Measurements from ENCODE around the gene PPCDC.

The PPCDC gene

DNA sequence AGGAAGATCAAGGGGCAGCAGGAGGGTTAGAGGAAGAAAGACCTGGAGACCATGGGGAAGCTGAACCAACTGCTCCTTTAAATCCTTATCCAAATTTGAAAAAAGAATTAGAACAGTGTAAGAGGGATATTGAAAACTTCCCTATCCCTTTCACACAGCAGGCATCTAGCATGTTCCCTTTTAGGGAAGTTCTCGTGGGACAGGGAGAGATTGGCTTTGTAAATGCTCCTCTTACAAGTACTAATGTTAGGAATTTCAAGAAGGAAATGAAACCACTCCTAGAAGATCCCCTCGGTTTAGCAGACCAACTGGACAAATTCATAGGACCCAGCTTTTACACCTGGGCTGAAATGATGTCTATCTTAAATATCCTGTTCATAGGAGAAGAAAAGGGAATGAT, 41.5 kb downstream of the PPCDC start:
- no peak for ATAC-seq
- no peak for TF ChIP-seq OSR1 (CRISPR knock-in tag; IDR thresholded peaks at IDR 0.05)

DNA sequence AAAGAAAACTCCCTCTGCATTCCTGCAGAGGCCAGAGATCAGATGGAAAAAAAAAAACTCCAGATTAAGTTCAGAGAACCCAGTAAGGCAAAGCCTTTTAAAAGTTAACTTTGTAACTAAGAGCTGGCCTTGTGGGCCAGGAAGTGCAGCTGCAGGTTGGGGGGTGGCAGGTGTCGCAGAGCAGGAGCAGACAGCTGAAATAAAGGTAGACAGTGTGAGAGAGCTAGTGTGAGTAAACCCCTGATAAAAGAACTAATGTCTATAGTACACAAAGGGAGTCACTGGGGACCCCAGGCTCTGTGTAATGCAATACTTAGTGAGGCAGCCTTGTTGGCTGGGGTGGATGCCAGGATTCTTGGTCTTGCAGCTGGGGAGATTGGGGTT, 42.1 kb downstream of the PPCDC start:
- no peak for ATAC-seq
- no peak for TF ChIP-seq ZC3H10 (CRISPR knock-in tag; IDR thresholded peaks at IDR 0.05)
- TF ChIP-seq, protein P1, sequence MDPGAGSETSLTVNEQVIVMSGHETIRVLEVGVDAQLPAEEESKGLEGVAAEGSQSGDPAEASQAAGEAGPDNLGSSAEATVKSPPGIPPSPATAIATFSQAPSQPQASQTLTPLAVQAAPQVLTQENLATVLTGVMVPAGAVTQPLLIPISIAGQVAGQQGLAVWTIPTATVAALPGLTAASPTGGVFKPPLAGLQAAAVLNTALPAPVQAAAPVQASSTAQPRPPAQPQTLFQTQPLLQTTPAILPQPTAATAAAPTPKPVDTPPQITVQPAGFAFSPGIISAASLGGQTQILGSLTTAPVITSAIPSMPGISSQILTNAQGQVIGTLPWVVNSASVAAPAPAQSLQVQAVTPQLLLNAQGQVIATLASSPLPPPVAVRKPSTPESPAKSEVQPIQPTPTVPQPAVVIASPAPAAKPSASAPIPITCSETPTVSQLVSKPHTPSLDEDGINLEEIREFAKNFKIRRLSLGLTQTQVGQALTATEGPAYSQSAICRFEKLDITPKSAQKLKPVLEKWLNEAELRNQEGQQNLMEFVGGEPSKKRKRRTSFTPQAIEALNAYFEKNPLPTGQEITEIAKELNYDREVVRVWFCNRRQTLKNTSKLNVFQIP (CRISPR knock-in tag; IDR thresholded peaks at IDR 0.05; ENCODE audit: borderline replicate concordance, low read depth), result no peak
- no peak for TF ChIP-seq CSDC2 (CRISPR knock-in tag; IDR thresholded peaks at IDR 0.05)
- no peak for TF ChIP-seq ZFP30 (CRISPR knock-in tag; IDR thresholded peaks at IDR 0.05)
- TF ChIP-seq ZFP3 (CRISPR knock-in tag; IDR thresholded peaks at IDR 0.05), result no peak
- no peak for TF ChIP-seq GLIS3 (CRISPR knock-in tag; IDR thresholded peaks at IDR 0.05)
- no peak for TF ChIP-seq ZNF8 (CRISPR knock-in tag; IDR thresholded peaks at IDR 0.05)
- TF ChIP-seq, protein P2, sequence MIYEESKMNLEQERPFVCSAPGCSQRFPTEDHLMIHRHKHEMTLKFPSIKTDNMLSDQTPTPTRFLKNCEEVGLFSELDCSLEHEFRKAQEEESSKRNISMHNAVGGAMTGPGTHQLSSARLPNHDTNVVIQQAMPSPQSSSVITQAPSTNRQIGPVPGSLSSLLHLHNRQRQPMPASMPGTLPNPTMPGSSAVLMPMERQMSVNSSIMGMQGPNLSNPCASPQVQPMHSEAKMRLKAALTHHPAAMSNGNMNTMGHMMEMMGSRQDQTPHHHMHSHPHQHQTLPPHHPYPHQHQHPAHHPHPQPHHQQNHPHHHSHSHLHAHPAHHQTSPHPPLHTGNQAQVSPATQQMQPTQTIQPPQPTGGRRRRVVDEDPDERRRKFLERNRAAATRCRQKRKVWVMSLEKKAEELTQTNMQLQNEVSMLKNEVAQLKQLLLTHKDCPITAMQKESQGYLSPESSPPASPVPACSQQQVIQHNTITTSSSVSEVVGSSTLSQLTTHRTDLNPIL (CRISPR knock-in tag; IDR thresholded peaks at IDR 0.05; ENCODE audit: low read depth), result no peak
- TF ChIP-seq TOX (CRISPR knock-in tag; IDR thresholded peaks at IDR 0.05; ENCODE audit: borderline replicate concordance), result no peak

DNA sequence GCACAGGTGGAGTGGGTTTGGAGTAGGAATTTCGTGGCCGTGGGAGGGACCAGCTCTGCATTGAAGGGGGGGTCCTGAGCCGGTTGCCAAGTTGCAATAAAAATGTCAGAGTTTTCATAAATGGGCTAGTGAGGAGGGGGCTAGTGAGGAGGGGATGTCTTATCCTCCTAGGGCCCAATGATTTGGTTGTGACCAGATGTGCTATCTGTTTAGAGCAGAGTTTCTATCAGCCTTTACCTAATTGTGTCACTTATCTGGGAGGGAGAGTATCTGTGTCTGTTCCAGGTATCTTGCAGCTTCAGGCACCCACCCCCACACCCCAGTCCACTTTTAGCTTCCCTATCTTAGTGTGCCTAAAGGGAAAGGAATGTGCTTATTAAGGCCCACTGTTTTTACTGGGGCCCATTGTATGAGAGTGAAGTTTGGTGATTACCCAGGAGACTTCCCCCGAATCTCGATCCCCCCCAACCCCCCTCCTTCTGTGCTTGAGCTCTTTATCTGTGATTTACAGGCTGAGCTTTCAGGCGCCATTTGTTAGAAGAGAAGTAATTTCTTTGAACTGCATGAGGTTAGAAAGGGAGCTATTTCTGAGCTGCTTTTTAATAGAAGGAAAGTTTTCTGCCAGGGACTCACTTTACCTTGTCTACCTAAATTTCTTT, 42.6 kb downstream of the PPCDC start:
- no peak; the same call in 2 of the 3 replicates for ATAC-seq

More for the DNA sequence above, 42.6 kb downstream of the PPCDC start:
- TF ChIP-seq ISL1 (CRISPR knock-in tag; IDR thresholded peaks at IDR 0.05) (no peak), ZFP30 (CRISPR knock-in tag; IDR thresholded peaks at IDR 0.05) (no peak), OSR1 (CRISPR knock-in tag; IDR thresholded peaks at IDR 0.05) (no peak), ESRRG (CRISPR knock-in tag; IDR thresholded peaks at IDR 0.05) (no peak), TCF4 (CRISPR knock-in tag; IDR thresholded peaks at IDR 0.05; ENCODE audit: borderline replicate concordance) (no peak), SNAI2 (CRISPR knock-in tag; IDR thresholded peaks at IDR 0.05) (no peak), RARB (CRISPR knock-in tag; IDR thresholded peaks at IDR 0.05) (no peak), GLIS3 (CRISPR knock-in tag; IDR thresholded peaks at IDR 0.05) (no peak), ARNTL (CRISPR knock-in tag; IDR thresholded peaks at IDR 0.05; ENCODE audit: borderline replicate concordance, low read depth) (no peak), ZNF70 (CRISPR knock-in tag; IDR thresholded peaks at IDR 0.05) (no peak), ZNF8 (CRISPR knock-in tag; IDR thresholded peaks at IDR 0.05) (no peak)
- TF ChIP-seq, protein P2 (CRISPR knock-in tag; IDR thresholded peaks at IDR 0.05; ENCODE audit: low read depth), result no peak
- TF ChIP-seq, protein P3, sequence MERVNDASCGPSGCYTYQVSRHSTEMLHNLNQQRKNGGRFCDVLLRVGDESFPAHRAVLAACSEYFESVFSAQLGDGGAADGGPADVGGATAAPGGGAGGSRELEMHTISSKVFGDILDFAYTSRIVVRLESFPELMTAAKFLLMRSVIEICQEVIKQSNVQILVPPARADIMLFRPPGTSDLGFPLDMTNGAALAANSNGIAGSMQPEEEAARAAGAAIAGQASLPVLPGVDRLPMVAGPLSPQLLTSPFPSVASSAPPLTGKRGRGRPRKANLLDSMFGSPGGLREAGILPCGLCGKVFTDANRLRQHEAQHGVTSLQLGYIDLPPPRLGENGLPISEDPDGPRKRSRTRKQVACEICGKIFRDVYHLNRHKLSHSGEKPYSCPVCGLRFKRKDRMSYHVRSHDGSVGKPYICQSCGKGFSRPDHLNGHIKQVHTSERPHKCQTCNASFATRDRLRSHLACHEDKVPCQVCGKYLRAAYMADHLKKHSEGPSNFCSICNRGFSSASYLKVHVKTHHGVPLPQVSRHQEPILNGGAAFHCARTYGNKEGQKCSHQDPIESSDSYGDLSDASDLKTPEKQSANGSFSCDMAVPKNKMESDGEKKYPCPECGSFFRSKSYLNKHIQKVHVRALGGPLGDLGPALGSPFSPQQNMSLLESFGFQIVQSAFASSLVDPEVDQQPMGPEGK (CRISPR knock-in tag; IDR thresholded peaks at IDR 0.05; ENCODE audit: borderline replicate concordance), result no peak
- TF ChIP-seq, protein P4, sequence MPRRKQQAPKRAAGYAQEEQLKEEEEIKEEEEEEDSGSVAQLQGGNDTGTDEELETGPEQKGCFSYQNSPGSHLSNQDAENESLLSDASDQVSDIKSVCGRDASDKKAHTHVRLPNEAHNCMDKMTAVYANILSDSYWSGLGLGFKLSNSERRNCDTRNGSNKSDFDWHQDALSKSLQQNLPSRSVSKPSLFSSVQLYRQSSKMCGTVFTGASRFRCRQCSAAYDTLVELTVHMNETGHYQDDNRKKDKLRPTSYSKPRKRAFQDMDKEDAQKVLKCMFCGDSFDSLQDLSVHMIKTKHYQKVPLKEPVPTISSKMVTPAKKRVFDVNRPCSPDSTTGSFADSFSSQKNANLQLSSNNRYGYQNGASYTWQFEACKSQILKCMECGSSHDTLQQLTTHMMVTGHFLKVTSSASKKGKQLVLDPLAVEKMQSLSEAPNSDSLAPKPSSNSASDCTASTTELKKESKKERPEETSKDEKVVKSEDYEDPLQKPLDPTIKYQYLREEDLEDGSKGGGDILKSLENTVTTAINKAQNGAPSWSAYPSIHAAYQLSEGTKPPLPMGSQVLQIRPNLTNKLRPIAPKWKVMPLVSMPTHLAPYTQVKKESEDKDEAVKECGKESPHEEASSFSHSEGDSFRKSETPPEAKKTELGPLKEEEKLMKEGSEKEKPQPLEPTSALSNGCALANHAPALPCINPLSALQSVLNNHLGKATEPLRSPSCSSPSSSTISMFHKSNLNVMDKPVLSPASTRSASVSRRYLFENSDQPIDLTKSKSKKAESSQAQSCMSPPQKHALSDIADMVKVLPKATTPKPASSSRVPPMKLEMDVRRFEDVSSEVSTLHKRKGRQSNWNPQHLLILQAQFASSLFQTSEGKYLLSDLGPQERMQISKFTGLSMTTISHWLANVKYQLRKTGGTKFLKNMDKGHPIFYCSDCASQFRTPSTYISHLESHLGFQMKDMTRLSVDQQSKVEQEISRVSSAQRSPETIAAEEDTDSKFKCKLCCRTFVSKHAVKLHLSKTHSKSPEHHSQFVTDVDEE (CRISPR knock-in tag; IDR thresholded peaks at IDR 0.05), result no peak
